ENCODE results near the gene DYNLT3.

DNA sequence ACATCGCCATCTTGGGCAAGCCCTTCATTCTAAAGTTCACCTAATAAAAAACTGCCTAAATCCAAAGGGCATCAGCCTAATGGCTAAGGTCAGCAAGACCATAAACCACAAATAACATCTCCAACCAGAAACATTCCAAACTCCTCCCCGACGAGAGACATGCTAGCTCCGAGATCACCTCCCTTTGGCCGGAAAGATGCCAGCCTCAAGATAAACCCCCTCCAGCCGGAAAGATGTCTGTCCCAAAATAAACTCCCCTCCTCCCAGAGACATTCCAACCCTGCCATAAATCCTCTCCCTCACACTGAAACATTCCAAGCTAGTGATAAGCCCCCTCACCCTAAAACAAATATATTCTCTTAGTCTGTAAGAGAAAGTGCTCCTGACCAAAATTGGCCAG is 13.3 kb upstream of the DYNLT3 start:
- TF ChIP-seq, protein P1, sequence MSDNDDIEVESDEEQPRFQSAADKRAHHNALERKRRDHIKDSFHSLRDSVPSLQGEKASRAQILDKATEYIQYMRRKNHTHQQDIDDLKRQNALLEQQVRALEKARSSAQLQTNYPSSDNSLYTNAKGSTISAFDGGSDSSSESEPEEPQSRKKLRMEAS (IDR thresholded peaks at IDR 0.05) = no peak
- TF ChIP-seq FOXM1 (IDR thresholded peaks at IDR 0.05; ENCODE audit: borderline replicate concordance, low read depth) (no peak), TAF1 (IDR thresholded peaks at IDR 0.05; ENCODE audit: low read depth) (no peak), RAD21 (IDR thresholded peaks at IDR 0.05; ENCODE audit: low read depth) (no peak), EP300 (IDR thresholded peaks at IDR 0.05; ENCODE audit: borderline replicate concordance) (no peak)
- TF ChIP-seq, protein P2, sequence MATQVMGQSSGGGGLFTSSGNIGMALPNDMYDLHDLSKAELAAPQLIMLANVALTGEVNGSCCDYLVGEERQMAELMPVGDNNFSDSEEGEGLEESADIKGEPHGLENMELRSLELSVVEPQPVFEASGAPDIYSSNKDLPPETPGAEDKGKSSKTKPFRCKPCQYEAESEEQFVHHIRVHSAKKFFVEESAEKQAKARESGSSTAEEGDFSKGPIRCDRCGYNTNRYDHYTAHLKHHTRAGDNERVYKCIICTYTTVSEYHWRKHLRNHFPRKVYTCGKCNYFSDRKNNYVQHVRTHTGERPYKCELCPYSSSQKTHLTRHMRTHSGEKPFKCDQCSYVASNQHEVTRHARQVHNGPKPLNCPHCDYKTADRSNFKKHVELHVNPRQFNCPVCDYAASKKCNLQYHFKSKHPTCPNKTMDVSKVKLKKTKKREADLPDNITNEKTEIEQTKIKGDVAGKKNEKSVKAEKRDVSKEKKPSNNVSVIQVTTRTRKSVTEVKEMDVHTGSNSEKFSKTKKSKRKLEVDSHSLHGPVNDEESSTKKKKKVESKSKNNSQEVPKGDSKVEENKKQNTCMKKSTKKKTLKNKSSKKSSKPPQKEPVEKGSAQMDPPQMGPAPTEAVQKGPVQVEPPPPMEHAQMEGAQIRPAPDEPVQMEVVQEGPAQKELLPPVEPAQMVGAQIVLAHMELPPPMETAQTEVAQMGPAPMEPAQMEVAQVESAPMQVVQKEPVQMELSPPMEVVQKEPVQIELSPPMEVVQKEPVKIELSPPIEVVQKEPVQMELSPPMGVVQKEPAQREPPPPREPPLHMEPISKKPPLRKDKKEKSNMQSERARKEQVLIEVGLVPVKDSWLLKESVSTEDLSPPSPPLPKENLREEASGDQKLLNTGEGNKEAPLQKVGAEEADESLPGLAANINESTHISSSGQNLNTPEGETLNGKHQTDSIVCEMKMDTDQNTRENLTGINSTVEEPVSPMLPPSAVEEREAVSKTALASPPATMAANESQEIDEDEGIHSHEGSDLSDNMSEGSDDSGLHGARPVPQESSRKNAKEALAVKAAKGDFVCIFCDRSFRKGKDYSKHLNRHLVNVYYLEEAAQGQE (IDR thresholded peaks at IDR 0.05; ENCODE audit: low read depth) = no peak
- TF ChIP-seq, protein P3, sequence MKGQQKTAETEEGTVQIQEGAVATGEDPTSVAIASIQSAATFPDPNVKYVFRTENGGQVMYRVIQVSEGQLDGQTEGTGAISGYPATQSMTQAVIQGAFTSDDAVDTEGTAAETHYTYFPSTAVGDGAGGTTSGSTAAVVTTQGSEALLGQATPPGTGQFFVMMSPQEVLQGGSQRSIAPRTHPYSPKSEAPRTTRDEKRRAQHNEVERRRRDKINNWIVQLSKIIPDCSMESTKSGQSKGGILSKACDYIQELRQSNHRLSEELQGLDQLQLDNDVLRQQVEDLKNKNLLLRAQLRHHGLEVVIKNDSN (IDR thresholded peaks at IDR 0.05) = no peak
